Breast epithelium (tissue), 3 donors: ENCODE measurements around the gene OGFOD3.

Experiments used
- POLR2A ChIP-seq: fragments of 450-650 bp; IDR thresholded peaks from one replicate; pipeline ENCODE4 v1.6.1; 2016; ENCODE audit warnings: antibody characterized with exemption, mild to moderate bottlenecking, moderate library complexity
- POLR2AphosphoS5 ChIP-seq, 3 donors: sonication (generic); formaldehyde crosslinking; IDR thresholded peaks; one replicate each; pipeline ENCODE4 v1.6.1; 2017; ENCODE audit warnings: antibody characterized with exemption in 3 of 3
- TF ChIP-seq, protein P1 (sequence below), 3 donors: fragments of 450-650 bp; IDR thresholded peaks; one replicate each; pipeline ENCODE4 v1.5.1; 2016 to 2017; ENCODE audit warnings: antibody characterized with exemption in 3 of 3, mild to moderate bottlenecking in 3 of 3, moderate library complexity in 3 of 3

DNA sequence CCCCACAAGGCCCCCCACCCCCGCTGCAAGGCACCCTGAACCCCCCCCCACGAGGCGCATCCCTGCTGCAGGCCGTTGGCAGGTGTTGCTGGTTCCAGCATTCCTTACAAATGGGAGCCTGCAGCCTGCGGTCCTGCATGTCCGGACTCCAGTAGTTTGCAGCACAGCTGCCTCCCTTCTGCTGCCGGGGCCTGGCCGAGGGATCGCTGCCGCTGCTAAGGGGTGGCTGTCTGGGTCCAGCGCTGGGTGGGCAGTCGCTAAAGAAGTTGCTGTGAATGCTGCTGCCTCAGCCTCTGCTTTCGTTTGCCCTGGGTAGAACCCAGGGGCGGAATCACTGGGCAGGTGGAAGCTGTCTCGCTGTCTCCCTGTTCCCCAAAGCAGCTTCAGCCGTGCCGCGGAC lies 35.0 kb downstream of the OGFOD3 start:
- TF ChIP-seq, protein P1, sequence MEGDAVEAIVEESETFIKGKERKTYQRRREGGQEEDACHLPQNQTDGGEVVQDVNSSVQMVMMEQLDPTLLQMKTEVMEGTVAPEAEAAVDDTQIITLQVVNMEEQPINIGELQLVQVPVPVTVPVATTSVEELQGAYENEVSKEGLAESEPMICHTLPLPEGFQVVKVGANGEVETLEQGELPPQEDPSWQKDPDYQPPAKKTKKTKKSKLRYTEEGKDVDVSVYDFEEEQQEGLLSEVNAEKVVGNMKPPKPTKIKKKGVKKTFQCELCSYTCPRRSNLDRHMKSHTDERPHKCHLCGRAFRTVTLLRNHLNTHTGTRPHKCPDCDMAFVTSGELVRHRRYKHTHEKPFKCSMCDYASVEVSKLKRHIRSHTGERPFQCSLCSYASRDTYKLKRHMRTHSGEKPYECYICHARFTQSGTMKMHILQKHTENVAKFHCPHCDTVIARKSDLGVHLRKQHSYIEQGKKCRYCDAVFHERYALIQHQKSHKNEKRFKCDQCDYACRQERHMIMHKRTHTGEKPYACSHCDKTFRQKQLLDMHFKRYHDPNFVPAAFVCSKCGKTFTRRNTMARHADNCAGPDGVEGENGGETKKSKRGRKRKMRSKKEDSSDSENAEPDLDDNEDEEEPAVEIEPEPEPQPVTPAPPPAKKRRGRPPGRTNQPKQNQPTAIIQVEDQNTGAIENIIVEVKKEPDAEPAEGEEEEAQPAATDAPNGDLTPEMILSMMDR (IDR thresholded peaks at IDR 0.05) = no peak
- TF ChIP-seq POLR2A (no peak), POLR2AphosphoS5 (IDR thresholded peaks at IDR 0.05) (no peak)
